Mesenchymal stem cell (in vitro differentiated cells and primary cell): Measurements from ENCODE around the gene CRISP2.

Experiments used
- DNase-seq: peaks from one replicate; pipeline ENCODE4 v3.0.0-alpha.2; 2013
- H2AFZ ChIP-seq: one replicate; pipeline ENCODE4 v1.6.1; 2013; ENCODE audit warnings: low read depth, mild to moderate bottlenecking, control low read depth, inconsistent platforms, low read length, moderate library complexity
- H2AK5ac ChIP-seq: 2 replicates; pipeline ENCODE4 v1.6.1; 2013; ENCODE audit warnings: low read length, moderate library complexity, mild to moderate bottlenecking, inconsistent platforms; ENCODE audit not compliant: severe bottlenecking
- H2BK120ac ChIP-seq: one replicate; pipeline ENCODE4 v1.6.1; 2013; ENCODE audit warnings: low read depth, mild to moderate bottlenecking, inconsistent platforms, low read length, moderate library complexity
- H2BK12ac ChIP-seq, 2 experiments: one replicate each; pipeline ENCODE4 v1.6.1; 2013; ENCODE audit warnings: inconsistent platforms in 2 of 2, low read length in 2 of 2, mild to moderate bottlenecking in 2 of 2, moderate library complexity in 2 of 2, control low read depth in 1 of 2
- H2BK15ac ChIP-seq: one replicate; pipeline ENCODE4 v1.6.1; 2013; ENCODE audit warnings: mild to moderate bottlenecking, low read depth, inconsistent platforms; ENCODE audit not compliant: poor library complexity, severe bottlenecking
- H2BK5ac ChIP-seq: 2 replicates; pipeline ENCODE4 v1.6.1; 2013; ENCODE audit warnings: low read depth, mild to moderate bottlenecking, low read length, control low read depth, inconsistent platforms; ENCODE audit not compliant: poor library complexity, severe bottlenecking
- H3K14ac ChIP-seq, 2 experiments: one replicate each; pipeline ENCODE4 v1.6.1; 2013; ENCODE audit warnings: inconsistent platforms in 2 of 2, low read length in 2 of 2, control low read depth in 1 of 2, mild to moderate bottlenecking in 1 of 2, moderate library complexity in 1 of 2
- H3K18ac ChIP-seq, 2 experiments: one replicate each; pipeline ENCODE4 v1.6.1; 2013; ENCODE audit warnings: inconsistent platforms in 2 of 2, low read length in 2 of 2, control low read depth in 1 of 2, low read depth in 1 of 2, mild to moderate bottlenecking in 1 of 2
- H3K23ac ChIP-seq, 2 experiments: one replicate each; pipeline ENCODE4 v1.6.1; 2013; ENCODE audit warnings: inconsistent platforms in 2 of 2, low read length in 2 of 2, mild to moderate bottlenecking in 2 of 2, moderate library complexity in 2 of 2, control low read depth in 1 of 2
- H3K27ac ChIP-seq: 2 replicates; pipeline ENCODE4 v1.5.1; 2013; ENCODE audit warnings: mild to moderate bottlenecking, moderate library complexity, low read length, control low read depth, inconsistent platforms; ENCODE audit not compliant: poor library complexity, severe bottlenecking
- H3K27me3 ChIP-seq, 2 experiments: 2 replicates each; pipeline versions ENCODE4 v1.6.1 to v1.7.0; 2013; ENCODE audit warnings: low read length in 2 of 2, mild to moderate bottlenecking in 2 of 2, moderate library complexity in 2 of 2, control low read depth in 1 of 2, inconsistent platforms in 1 of 2; ENCODE audit not compliant: control insufficient read depth in 1 of 2, insufficient read depth in 1 of 2
- H3K36me3 ChIP-seq, 2 experiments: 2 replicates each; pipeline versions ENCODE4 v1.6.1 to v1.7.0; 2013; ENCODE audit warnings: low read length in 2 of 2, control low read depth in 1 of 2, inconsistent platforms in 1 of 2, low read depth in 1 of 2, mild to moderate bottlenecking in 1 of 2; ENCODE audit not compliant: insufficient read depth in 2 of 2, control insufficient read depth in 1 of 2
- H3K4ac ChIP-seq, 2 experiments: one replicate each; pipeline ENCODE4 v1.6.1; 2013; ENCODE audit warnings: inconsistent platforms in 2 of 2, low read length in 2 of 2, mild to moderate bottlenecking in 2 of 2, moderate library complexity in 2 of 2, control low read depth in 1 of 2, low read depth in 1 of 2
- H3K4me1 ChIP-seq: 2 replicates; pipeline ENCODE4 v1.6.1; 2013; ENCODE audit warnings: low read depth, low read length, control low read depth; ENCODE audit not compliant: control insufficient read depth, insufficient read depth
- H3K4me2 ChIP-seq: 2 replicates; pipeline ENCODE4 v1.6.1; 2013; ENCODE audit warnings: low read length, mild to moderate bottlenecking, inconsistent platforms; ENCODE audit not compliant: poor library complexity, severe bottlenecking
- H3K4me3 ChIP-seq, 2 experiments: 2 replicates each; pipeline versions ENCODE4 v1.5.1 to v1.7.0; 2013; ENCODE audit warnings: low read length in 2 of 2, mild to moderate bottlenecking in 2 of 2, control low read depth in 1 of 2, low read depth in 1 of 2; ENCODE audit not compliant: insufficient read depth in 1 of 2
- H3K79me1 ChIP-seq: replicated peaks from 2 replicates; pipeline ENCODE4 v1.6.1; 2013; ENCODE audit warnings: mild to moderate bottlenecking, control low read depth, low read length, inconsistent platforms; ENCODE audit not compliant: poor library complexity, severe bottlenecking
- H3K9ac ChIP-seq: 2 replicates; pipeline ENCODE4 v1.7.0; 2013; ENCODE audit warnings: mild to moderate bottlenecking, low read length, moderate library complexity
- H3K9me3 ChIP-seq: 2 replicates; pipeline ENCODE4 v1.7.0; 2013; ENCODE audit warnings: mild to moderate bottlenecking, low read length; ENCODE audit not compliant: control insufficient read depth
- H4K8ac ChIP-seq: one replicate; pipeline ENCODE4 v1.6.1; 2013; ENCODE audit warnings: inconsistent platforms, mild to moderate bottlenecking, low read length, moderate library complexity
- H4K91ac ChIP-seq: one replicate; pipeline ENCODE4 v1.6.1; 2013; ENCODE audit warnings: mild to moderate bottlenecking, low read length, inconsistent platforms
- WGBS: methylation state at CpG from one replicate; pipeline ENCODE4 v1.1.7; 2013; ENCODE audit warnings: mixed read lengths; 5-methylcytosine and 5-hydroxymethylcytosine counted together

CRISP2 gene

GRCh38 chr6:49653438-49653837, 59.9 kb downstream of the CRISP2 start:
- Histone ChIP-seq H3K36me3 (no peaks in the 10 kb centered on the region), H3K27ac (no peak overlapping the region), H3K4me3 (no peak overlapping the region)

GRCh38 chr6:49651239-49651638, 62.1 kb downstream of the CRISP2 start:
- Histone ChIP-seq H4K91ac (no peak overlapping the region), H3K14ac (no peak overlapping the region), H2BK120ac (no peak overlapping the region), H3K4me3 (no peak overlapping the region), H3K18ac (no peak overlapping the region), H2BK12ac (no peak overlapping the region), H3K36me3 (no peaks in the 10 kb centered on the region), H3K4me1 (no peaks in the 10 kb centered on the region), H2BK15ac (no peak overlapping the region), H3K4ac (no peak overlapping the region), H3K9ac (no peak overlapping the region), H2AFZ (no peak overlapping the region), H3K23ac (no peak overlapping the region), H3K27me3 (no peaks in the 10 kb centered on the region), H4K8ac (no peak overlapping the region), H3K79me1 (no peaks in the 10 kb centered on the region), H3K9me3 (no peaks in the 10 kb centered on the region), H3K4me2 (no peak overlapping the region), H2AK5ac (no peak overlapping the region), H3K27ac (no peak overlapping the region), H2BK5ac (no peak overlapping the region)
- no peak for DNase-seq
- 80% methylated on average over 2 of the region's 2 CpGs for WGBS

More at GRCh38 chr6:49653438-49653837, 59.9 kb downstream of the CRISP2 start:
- no peak overlapping the region for H3K9ac ChIP-seq
- no peak for DNase-seq
- H3K14ac ChIP-seq, result no peak overlapping the region
- no peak overlapping the region for H2AK5ac ChIP-seq
- H3K27me3 ChIP-seq, result no peaks in the 10 kb centered on the region
- H2BK12ac ChIP-seq, result no peak overlapping the region
- H3K23ac ChIP-seq, result no peak overlapping the region
- H2BK120ac ChIP-seq, result no peak overlapping the region
- no peak overlapping the region for H3K18ac ChIP-seq
- 63% methylated on average over 1 of the region's 2 CpGs for WGBS
- no peak overlapping the region for H4K8ac ChIP-seq
- no peaks in the 10 kb centered on the region for H3K4me1 ChIP-seq
- H2AFZ ChIP-seq, result no peak overlapping the region
- no peak overlapping the region for H2BK15ac ChIP-seq
- H3K4me2 ChIP-seq, result no peak overlapping the region
- no peak overlapping the region for H3K4ac ChIP-seq
- H3K9me3 ChIP-seq, result no peaks in the 10 kb centered on the region
- no peak overlapping the region for H4K91ac ChIP-seq
- H3K79me1 ChIP-seq, result no peaks in the 10 kb centered on the region
- H2BK5ac ChIP-seq, result no peak overlapping the region

GRCh38 chr6:49649988-49650387, 63.4 kb downstream of the CRISP2 start:
- Histone ChIP-seq H2AFZ (no peak overlapping the region), H3K4me1 (no peaks in the 10 kb centered on the region), H3K23ac (no peak overlapping the region), H3K27ac (no peak overlapping the region), H4K8ac (no peak overlapping the region), H3K9me3 (no peaks in the 10 kb centered on the region), H3K27me3 (no peaks in the 10 kb centered on the region), H3K9ac (no peak overlapping the region), H2BK12ac (no peak overlapping the region), H3K18ac (no peak overlapping the region), H3K14ac (no peak overlapping the region), H3K4ac (no peak overlapping the region), H4K91ac (no peak overlapping the region), H2AK5ac (no peak overlapping the region), H3K36me3 (no peaks in the 10 kb centered on the region), H2BK15ac (no peak overlapping the region), H3K4me2 (no peak overlapping the region), H2BK120ac (no peak overlapping the region), H3K79me1 (no peaks in the 10 kb centered on the region), H2BK5ac (no peak overlapping the region), H3K4me3 (no peak overlapping the region)
- WGBS, result 84% methylated on average over 1 of the region's 1 CpG
- no peak for DNase-seq

- no peaks in the 10 kb centered on the region for H3K79me1 ChIP-seq
- no peak overlapping the region for H3K4me3 ChIP-seq
- no peak overlapping the region for H2AK5ac ChIP-seq
- no peak overlapping the region for H3K14ac ChIP-seq
- H3K18ac ChIP-seq, result no peak overlapping the region
- H3K36me3 ChIP-seq, result no peaks in the 10 kb centered on the region
- no peaks in the 10 kb centered on the region for H3K27me3 ChIP-seq
- no peak overlapping the region for H3K4ac ChIP-seq
- H3K27ac ChIP-seq, result no peak overlapping the region
- no peaks in the 10 kb centered on the region for H3K9me3 ChIP-seq
- H2BK5ac ChIP-seq, result no peak overlapping the region
- no peak overlapping the region for H2BK120ac ChIP-seq
- DNase-seq, result no peak
- H3K4me1 ChIP-seq, result no peaks in the 10 kb centered on the region
- no peak overlapping the region for H4K8ac ChIP-seq
- no peak overlapping the region for H2BK15ac ChIP-seq
- H2AFZ ChIP-seq, result no peak overlapping the region
- no peak overlapping the region for H4K91ac ChIP-seq
- no peak overlapping the region for H2BK12ac ChIP-seq
- no peak overlapping the region for H3K23ac ChIP-seq
- H3K4me2 ChIP-seq, result no peak overlapping the region
- no peak overlapping the region for H3K9ac ChIP-seq
These were observed 65.3 kb downstream of the CRISP2 start for GRCh38 chr6:49648036-49648435.
